ENCODE results near the gene NTF3.

NTF3 gene

DNA sequence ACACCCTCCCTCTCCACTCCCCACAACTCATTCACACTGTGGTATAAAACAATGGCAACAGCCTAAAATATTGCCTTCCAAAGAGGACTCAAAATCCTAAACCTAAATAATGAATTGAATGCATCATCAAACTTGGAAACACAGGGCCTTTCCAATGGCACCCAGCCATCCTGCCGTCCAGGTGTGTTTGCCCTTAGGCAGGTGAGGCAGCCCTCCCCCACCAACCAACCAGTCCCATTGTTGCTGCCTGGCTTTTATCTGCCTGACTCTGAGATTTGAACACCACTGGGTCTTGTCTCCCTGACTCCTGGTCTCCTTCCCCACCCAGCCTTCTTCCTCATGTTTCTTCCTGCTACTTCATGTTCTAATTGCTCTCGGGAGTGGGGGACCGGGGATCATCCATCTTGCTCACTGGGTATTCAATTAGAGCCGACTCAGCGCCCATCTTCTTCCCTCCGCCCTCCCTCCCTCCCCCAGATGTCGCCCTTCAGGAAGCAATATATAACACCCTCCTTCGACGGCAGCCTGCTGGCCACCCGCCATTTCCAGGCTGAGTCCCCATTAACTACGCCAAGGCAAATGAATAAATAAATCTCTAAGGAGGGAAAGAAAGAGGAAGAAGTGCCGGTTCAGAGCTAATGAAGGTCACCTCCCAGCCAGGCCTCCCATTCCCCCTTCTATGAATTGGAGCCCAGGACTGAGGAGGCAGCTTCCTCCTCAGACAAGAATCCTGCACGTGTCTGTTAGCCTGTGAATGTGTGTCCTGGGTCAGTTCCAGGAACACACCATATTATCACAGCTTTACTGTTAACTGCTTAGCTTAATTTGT is 36.3 kb upstream of the NTF3 start:
- TF ChIP-seq, protein P1, sequence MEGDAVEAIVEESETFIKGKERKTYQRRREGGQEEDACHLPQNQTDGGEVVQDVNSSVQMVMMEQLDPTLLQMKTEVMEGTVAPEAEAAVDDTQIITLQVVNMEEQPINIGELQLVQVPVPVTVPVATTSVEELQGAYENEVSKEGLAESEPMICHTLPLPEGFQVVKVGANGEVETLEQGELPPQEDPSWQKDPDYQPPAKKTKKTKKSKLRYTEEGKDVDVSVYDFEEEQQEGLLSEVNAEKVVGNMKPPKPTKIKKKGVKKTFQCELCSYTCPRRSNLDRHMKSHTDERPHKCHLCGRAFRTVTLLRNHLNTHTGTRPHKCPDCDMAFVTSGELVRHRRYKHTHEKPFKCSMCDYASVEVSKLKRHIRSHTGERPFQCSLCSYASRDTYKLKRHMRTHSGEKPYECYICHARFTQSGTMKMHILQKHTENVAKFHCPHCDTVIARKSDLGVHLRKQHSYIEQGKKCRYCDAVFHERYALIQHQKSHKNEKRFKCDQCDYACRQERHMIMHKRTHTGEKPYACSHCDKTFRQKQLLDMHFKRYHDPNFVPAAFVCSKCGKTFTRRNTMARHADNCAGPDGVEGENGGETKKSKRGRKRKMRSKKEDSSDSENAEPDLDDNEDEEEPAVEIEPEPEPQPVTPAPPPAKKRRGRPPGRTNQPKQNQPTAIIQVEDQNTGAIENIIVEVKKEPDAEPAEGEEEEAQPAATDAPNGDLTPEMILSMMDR (IDR thresholded peaks at IDR 0.05; ENCODE audit: low read depth, low read length): no peak
- H3K9me3 ChIP-seq: no peaks in the 10 kb centered on the region
- H3K4me3 ChIP-seq (ENCODE audit: low read depth, low read length): no peak overlapping the region
- H3K27me3 ChIP-seq: peaks cover 4% of the 10 kb centered on the region
- no peaks in the 10 kb centered on the region for H3K36me3 ChIP-seq
- H3K4me1 ChIP-seq: no peaks in the 10 kb centered on the region
- no peak for DNase-seq

DNA sequence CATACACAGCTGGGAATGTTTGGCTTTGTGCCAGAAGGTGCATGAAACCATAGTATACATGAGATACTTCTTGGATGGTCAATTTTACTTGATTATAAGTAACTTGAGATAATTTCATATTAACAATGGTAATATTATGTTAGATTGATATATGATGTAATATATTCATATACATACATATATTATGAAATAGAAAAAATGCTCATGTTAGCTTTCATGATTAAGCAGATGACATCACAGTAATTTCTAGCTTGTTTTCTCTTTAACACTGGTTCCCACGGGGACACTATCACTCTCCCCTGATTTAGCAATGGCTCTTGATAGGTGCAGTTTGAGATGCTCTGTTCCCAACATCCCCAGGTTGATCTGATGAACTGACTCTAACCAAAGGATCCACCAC is 35.4 kb upstream of the NTF3 start:
- H3K27me3 ChIP-seq: peaks cover 4% of the 10 kb centered on the region
- H3K9me3 ChIP-seq: no peaks in the 10 kb centered on the region
- TF ChIP-seq, protein P1 (IDR thresholded peaks at IDR 0.05; ENCODE audit: low read depth, low read length): no peak
- no peak overlapping the region for H3K4me3 ChIP-seq (ENCODE audit: low read depth, low read length)
- H3K36me3 ChIP-seq: no peaks in the 10 kb centered on the region
- no peak for DNase-seq
- no peaks in the 10 kb centered on the region for H3K4me1 ChIP-seq

DNA sequence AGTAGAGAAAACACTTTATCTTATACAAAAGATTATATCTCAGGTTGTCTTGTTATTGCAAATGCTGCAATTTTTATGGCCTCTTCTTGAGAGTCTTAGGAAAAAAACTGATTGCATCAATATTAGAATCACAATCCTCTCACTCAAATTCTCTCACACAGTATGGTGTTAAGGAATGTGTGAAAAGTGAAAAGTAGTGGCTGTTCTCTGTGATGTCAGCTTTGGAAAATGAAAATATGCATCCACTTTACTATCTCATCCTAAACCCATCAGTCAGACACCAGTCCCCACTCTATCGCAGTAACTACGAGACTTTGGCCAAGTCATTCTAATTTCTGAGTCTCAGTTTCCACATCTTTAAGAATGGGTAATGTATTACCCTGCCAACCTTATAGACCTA is 32.6 kb upstream of the NTF3 start:
- Histone ChIP-seq H3K4me3 (ENCODE audit: low read depth, low read length) (no peak overlapping the region), H3K27me3 (peaks cover 8% of the 10 kb centered on the region), H3K9me3 (no peaks in the 10 kb centered on the region), H3K4me1 (no peaks in the 10 kb centered on the region), H3K36me3 (no peaks in the 10 kb centered on the region)
- no peak for DNase-seq
- TF ChIP-seq, protein P1 (IDR thresholded peaks at IDR 0.05; ENCODE audit: low read depth, low read length): no peak

DNA sequence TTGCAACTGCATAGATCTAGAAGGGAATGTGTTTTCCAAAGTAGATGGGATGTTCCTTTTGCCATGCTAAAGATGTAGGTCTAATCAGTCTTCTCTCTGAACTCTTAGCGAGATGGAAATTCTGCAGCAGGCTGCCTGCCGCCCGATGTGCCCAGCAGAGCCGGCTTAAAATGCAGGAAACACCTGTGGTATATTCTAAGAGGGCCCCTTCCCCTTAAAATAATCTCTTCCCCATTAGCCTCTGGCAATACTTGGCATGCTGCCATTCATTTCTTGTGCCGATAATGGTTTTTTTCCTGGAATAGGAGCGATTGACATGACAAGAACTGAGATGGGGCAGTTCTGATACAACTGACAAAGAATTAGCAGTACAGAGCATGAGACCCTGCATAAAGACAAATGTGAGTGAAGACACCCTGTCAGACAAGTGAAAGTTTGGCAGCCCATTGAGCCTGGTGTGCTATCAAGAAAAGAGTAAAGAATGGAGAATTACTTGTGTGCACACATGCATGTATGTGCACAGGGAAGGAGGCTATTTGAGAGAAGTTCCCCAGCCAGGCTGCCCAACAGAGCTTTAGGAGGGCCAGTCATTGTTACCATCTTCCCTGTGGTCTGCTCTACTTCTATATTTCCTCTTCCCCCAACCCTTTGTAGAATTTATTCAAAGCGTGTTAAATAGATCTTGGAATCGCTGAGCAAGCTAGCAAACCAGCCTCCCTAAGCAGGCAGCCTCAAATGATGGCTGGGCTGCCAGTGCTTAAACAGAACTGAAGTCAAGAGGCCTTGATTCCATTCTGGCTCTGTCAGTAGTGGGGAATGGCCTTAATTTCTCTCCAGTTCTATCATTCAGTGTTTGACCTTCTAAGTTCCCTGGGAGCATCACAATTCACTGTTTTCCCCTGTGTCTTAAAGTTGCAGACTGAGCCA is 29.6 kb upstream of the NTF3 start:
- H3K27me3 ChIP-seq: peaks cover 4% of the 10 kb centered on the region; the same call in 1 of the 2 replicates
- no peak for DNase-seq

DNA sequence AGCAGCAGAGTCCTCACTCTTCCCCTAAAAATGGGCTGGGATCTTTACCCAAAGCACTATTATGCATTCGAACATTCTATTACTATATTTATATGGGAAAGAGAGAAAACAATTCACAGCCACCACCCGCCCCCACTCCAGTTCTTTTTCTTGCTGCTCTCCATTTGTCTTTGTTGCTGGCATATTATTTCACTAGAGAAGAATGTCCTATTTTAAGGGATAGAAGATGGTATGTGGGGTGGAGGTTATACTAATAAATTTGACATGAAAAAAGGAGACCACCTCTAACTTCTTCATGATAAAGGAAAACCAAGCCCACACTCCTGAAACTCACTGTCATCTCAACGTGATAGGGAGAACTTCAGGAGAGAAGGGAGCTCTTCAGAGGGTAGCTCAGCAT is 28.5 kb upstream of the NTF3 start:
- no peak for DNase-seq
- Histone ChIP-seq H3K27me3 (peaks cover 4% of the 10 kb centered on the region; the same call in 1 of the 2 replicates), H3K9me3 (no peaks in the 10 kb centered on the region), H3K4me3 (ENCODE audit: low read depth, low read length) (no peak overlapping the region), H3K4me1 (no peaks in the 10 kb centered on the region), H3K36me3 (no peaks in the 10 kb centered on the region)
- TF ChIP-seq, protein P1 (IDR thresholded peaks at IDR 0.05; ENCODE audit: low read depth, low read length): no peak

More for the DNA sequence above, 29.6 kb upstream of the NTF3 start:
- TF ChIP-seq, protein P1 (IDR thresholded peaks at IDR 0.05; ENCODE audit: low read depth, low read length): no peak
- Histone ChIP-seq H3K9me3 (no peaks in the 10 kb centered on the region), H3K4me3 (ENCODE audit: low read depth, low read length) (no peak overlapping the region), H3K4me1 (no peaks in the 10 kb centered on the region), H3K36me3 (no peaks in the 10 kb centered on the region)

Measured in BE2C (cell line).